DOHH2 (cell line): Measurements from ENCODE around the gene ASB1.

ENCODE experiments used
- H3F3A ChIP-seq: fragments of 200-600 bp; sonication (generic), shearing (Covaris generic); 2 replicates; pipeline ENCODE4 v1.6.0; 2016; ENCODE audit warnings: antibody characterized with exemption, mild to moderate bottlenecking; ENCODE audit not compliant: control insufficient read depth, insufficient read depth
- H3K27ac ChIP-seq: fragments of 200-600 bp; sonication (generic); 2 replicates; pipeline ENCODE4 v1.5.1; 2014; ENCODE audit warnings: low read depth, mild to moderate bottlenecking, low read length, moderate library complexity
- H3K27me3 ChIP-seq: fragments of 200-600 bp; sonication (generic); 2 replicates; pipeline ENCODE4 v1.6.1; 2014; ENCODE audit warnings: mild to moderate bottlenecking, low read length, mixed read lengths; ENCODE audit not compliant: control insufficient read depth
- H3K36me3 ChIP-seq: fragments of 200-600 bp; sonication (generic); 2 replicates; pipeline ENCODE4 v1.6.1; 2014; ENCODE audit warnings: mild to moderate bottlenecking, low read length, moderate library complexity, mixed read lengths; ENCODE audit not compliant: control insufficient read depth
- H3K4me1 ChIP-seq: fragments of 200-600 bp; sonication (generic); 2 replicates; pipeline ENCODE4 v1.6.1; 2014; ENCODE audit warnings: mild to moderate bottlenecking, low read length, mixed read lengths; ENCODE audit not compliant: control insufficient read depth
- H3K4me2 ChIP-seq: fragments of 200-600 bp; sonication (generic); 2 replicates; pipeline ENCODE4 v1.6.0; 2014; ENCODE audit warnings: mild to moderate bottlenecking, low read length, moderate library complexity
- H3K4me3 ChIP-seq: fragments of 200-600 bp; sonication (generic); 2 replicates; pipeline ENCODE4 v1.5.1; 2014; ENCODE audit warnings: mild to moderate bottlenecking, low read length, mixed read lengths
- H3K79me2 ChIP-seq: fragments of 200-600 bp; sonication (generic); 2 replicates; pipeline ENCODE4 v1.6.1; 2014; ENCODE audit warnings: mild to moderate bottlenecking, low read length, mixed read lengths; ENCODE audit not compliant: control insufficient read depth
- H3K9me2 ChIP-seq: fragments of 200-600 bp; sonication (generic); replicated peaks from 2 replicates; pipeline ENCODE4 v1.6.1; 2014; ENCODE audit warnings: mild to moderate bottlenecking, low read length, mixed read lengths; ENCODE audit not compliant: control insufficient read depth
- H3K9me3 ChIP-seq: fragments of 200-600 bp; sonication (generic); 2 replicates; pipeline ENCODE4 v1.6.1; 2014; ENCODE audit warnings: antibody characterized with exemption, low read length, mixed read lengths; ENCODE audit not compliant: control insufficient read depth, insufficient read depth
- H4K20me1 ChIP-seq: fragments of 200-600 bp; sonication (generic); 2 replicates; pipeline ENCODE4 v1.6.0; 2014; ENCODE audit warnings: low read depth, mild to moderate bottlenecking, antibody characterized with exemption, low read length, moderate library complexity; ENCODE audit not compliant: control insufficient read depth, insufficient read depth
- CTCF ChIP-seq: fragments of 200-600 bp; sonication (generic); IDR thresholded peaks from one replicate; pipeline ENCODE4 v1.5.1; 2014; ENCODE audit warnings: antibody characterized with exemption, mild to moderate bottlenecking, low read depth, low read length; ENCODE audit not compliant: poor library complexity, severe bottlenecking
- EZH2phosphoT487 ChIP-seq: fragments of 200-600 bp; sonication (generic); IDR thresholded peaks from 2 replicates; pipeline ENCODE4 v1.6.1; 2017; ENCODE audit warnings: borderline replicate concordance, mild to moderate bottlenecking, antibody characterized with exemption, low read length, moderate library complexity, mixed read lengths

The ASB1 gene

GRCh38 chr2:238484522-238485452, 58.1 kb downstream of the ASB1 start:
- Histone ChIP-seq H3K9me2 (no peaks in the 10 kb centered on the region), H3K36me3 (no peaks in the 10 kb centered on the region), H3K4me1 (no peaks in the 10 kb centered on the region), H3K4me3 (no peak overlapping the region), H3K79me2 (no peaks in the 10 kb centered on the region), H4K20me1 (no peaks in the 10 kb centered on the region), H3K27me3 (no peaks in the 10 kb centered on the region), H3K9me3 (peaks cover 16% of the 10 kb centered on the region; the same call in 1 of the 2 replicates), H3K4me2 (no peak overlapping the region), H3K27ac (no peak overlapping the region), H3F3A (peaks cover 6% of the 10 kb centered on the region)
- TF ChIP-seq CTCF (no peak), EZH2phosphoT487 (no peak)

- Histone ChIP-seq H3F3A (peaks cover 6% of the 10 kb centered on the region), H3K9me3 (peaks cover 13% of the 10 kb centered on the region; the same call in 1 of the 2 replicates), H4K20me1 (no peaks in the 10 kb centered on the region), H3K79me2 (no peaks in the 10 kb centered on the region), H3K4me2 (no peak overlapping the region), H3K9me2 (no peaks in the 10 kb centered on the region), H3K27ac (no peak overlapping the region), H3K4me1 (no peaks in the 10 kb centered on the region), H3K4me3 (no peak overlapping the region), H3K27me3 (no peaks in the 10 kb centered on the region), H3K36me3 (no peaks in the 10 kb centered on the region)
- TF ChIP-seq CTCF (no peak), EZH2phosphoT487 (no peak)
These were observed 59.6 kb downstream of the ASB1 start for GRCh38 chr2:238486123-238486848.

- no peaks in the 10 kb centered on the region for H3K9me2 ChIP-seq
- peaks cover 3% of the 10 kb centered on the region; the same call in 1 of the 2 replicates for H3K27me3 ChIP-seq
- no peaks in the 10 kb centered on the region for H3K36me3 ChIP-seq
- no peak overlapping the region for H3K27ac ChIP-seq
- peaks cover 13% of the 10 kb centered on the region; the same call in 1 of the 2 replicates for H3K9me3 ChIP-seq
- H4K20me1 ChIP-seq: no peaks in the 10 kb centered on the region
- H3F3A ChIP-seq: peaks cover 6% of the 10 kb centered on the region
- no peak for TF ChIP-seq CTCF
- no peak for TF ChIP-seq EZH2phosphoT487
- H3K4me3 ChIP-seq: no peak overlapping the region
- no peaks in the 10 kb centered on the region for H3K79me2 ChIP-seq
- H3K4me2 ChIP-seq: no peak overlapping the region
- peaks cover 2% of the 10 kb centered on the region; the same call in 1 of the 2 replicates for H3K4me1 ChIP-seq
These were observed 60.4 kb downstream of the ASB1 start for GRCh38 chr2:238487134-238487533.
